Superior temporal gyrus (tissue), 1 donor: ENCODE measurements around the gene CSHL1.
"Not testable (repeated sequence)": the region's sequence is repeated elsewhere in the genome, so short reads cannot be mapped to it uniquely, and the experiment has no call there.

Experiments used
- DNase-seq: peaks from one replicate; pipeline ENCODE4 v3.0.0-alpha.2; 2016; ENCODE audit errors: extremely low spot score

Gene CSHL1

GRCh38 chr17:63940584-63940983 lies 29.5 kb upstream of the CSHL1 start:
- no peak for DNase-seq

- DNase-seq: no peak
Measured at GRCh38 chr17:63939884-63940283, 28.8 kb upstream of the CSHL1 start.

GRCh38 chr17:63939401-63939800 lies 28.3 kb upstream of the CSHL1 start:
- no peak for DNase-seq

DNA sequence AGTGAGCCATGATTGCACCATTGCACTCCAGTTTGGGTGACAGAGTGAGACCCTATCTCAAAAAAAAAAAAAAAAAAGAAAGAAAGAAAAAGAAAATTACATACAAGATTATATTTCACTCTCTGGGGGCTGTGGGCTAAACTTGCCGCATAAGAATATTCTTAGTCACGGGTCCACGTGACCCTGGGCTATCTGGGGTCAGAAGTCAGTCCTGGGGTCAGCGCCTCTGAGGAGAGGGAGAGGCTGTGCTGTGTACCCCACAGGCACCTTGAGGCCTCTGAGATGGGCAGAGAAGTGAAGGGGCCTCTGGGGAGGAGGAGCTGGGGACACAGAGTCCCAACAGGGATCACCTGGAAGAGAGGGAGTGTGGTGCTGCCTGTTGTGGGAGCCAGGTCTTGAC lies 26.9 kb upstream of the CSHL1 start:
- DNase-seq: no peak

- DNase-seq: no peak
Measured at GRCh38 chr17:63937319-63937718, 26.3 kb upstream of the CSHL1 start.

GRCh38 chr17:63934183-63935112 lies 23.4 kb upstream of the CSHL1 start:
- DNase-seq: no peak

DNA sequence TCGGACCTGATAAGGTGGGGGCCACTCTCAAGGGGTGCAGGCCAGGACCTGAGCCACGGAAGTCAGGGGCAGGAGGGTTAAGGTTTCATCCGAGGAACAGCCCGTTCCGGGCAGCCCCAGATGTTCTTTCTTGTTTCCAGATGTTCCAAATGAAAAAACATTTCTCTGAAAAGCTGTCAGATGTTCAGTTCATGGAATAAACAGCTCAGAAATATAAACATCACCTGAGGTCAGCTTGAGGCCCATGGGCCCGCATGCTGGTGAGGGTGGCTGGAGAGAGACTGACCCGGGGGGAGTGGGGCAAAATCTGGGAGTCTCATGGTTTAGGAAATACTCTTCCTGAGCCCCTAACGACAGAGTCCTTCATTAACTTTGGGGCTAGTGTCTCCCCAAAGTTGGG lies 22.5 kb upstream of the CSHL1 start:
- no peak for DNase-seq

DNA sequence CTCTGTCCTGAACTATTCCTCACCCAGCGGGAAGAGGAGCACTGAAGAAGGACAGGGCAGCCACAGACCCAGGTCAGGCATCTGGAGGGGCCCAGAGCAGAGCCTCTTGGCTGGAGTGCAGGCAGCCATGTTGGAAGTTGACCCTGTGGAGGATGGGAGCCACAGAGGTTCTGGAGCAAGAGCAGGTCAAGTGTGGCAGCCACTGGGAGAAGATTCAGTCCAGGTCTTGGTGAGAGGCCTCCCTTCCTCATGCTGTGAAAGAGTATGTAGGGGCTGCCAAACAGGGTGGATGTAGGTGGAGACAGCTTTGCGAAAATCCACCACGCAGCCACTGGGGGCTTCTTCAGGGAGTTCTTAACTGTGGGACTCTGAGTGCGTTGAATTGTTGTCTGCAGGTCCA lies 21.7 kb upstream of the CSHL1 start:
- DNase-seq: no peak

DNA sequence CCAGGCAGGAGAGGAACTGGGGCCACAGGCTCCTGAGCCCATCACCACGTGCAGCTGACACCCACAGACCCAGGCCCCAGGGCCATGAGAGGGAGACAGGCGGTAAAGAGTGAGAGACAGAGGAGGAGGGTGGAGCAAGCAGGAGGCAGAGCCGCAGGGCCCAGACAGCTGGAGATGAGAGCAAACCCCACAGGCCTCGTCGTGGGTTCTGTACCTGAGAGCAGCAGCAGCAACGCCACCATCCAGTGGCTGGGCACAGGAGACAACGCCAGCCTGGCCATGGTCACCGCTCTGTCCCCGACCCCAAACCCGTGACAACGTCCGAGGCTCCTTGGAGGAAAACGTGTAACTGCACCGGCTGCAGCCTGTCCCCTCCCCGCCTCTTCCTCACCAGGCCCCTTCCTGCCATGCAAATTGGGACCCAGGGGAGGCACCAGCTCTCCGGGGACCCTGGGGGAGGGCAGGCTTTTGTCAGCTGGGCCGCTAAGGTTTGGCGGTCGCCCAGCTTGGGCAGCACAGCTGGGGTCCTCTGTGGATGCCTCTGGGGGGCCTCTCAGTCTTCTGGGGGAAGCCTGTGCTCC lies 21.0 kb upstream of the CSHL1 start, which contains the start of gene CD79B:
TSS of gene CD79B (minus strand) at position 351 of the 581 bp plus-strand sequence. CDS start at position 281, 70 bp downstream.
- no peak for DNase-seq

- no peak for DNase-seq
Measured at GRCh38 chr17:63930951-63931575, 20.0 kb upstream of the CSHL1 start.

- no peak for DNase-seq
Measured at GRCh38 chr17:63929860-63930766, 19.1 kb upstream of the CSHL1 start.

- DNase-seq: no peak
Measured at GRCh38 chr17:63928966-63929695, 18.1 kb upstream of the CSHL1 start.

DNA sequence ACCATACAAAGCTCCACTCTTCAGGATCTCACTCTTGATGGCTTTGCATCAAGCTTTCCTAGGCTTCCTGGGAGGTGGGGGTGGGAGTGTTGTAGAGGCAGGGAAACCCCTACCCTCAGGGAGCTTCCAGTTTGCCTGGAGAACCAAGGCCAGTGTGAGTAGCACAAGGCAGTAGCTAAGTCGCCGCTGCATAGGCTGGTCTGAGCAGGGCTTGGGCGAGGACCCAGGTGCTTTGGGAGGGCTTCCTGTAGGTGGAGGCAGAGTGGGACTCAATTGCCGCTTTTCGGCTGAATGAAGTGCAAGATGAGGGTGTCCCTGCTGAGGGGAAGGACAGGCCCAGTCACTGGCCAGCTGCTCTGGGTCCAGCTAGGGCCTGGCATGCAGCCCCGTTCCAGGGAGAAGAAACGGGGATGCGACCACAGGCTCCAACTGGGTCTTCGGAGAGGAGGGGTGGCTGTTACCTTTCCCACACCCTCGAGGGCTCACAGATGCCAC lies 17.2 kb upstream of the CSHL1 start:
- DNase-seq: no peak

DNA sequence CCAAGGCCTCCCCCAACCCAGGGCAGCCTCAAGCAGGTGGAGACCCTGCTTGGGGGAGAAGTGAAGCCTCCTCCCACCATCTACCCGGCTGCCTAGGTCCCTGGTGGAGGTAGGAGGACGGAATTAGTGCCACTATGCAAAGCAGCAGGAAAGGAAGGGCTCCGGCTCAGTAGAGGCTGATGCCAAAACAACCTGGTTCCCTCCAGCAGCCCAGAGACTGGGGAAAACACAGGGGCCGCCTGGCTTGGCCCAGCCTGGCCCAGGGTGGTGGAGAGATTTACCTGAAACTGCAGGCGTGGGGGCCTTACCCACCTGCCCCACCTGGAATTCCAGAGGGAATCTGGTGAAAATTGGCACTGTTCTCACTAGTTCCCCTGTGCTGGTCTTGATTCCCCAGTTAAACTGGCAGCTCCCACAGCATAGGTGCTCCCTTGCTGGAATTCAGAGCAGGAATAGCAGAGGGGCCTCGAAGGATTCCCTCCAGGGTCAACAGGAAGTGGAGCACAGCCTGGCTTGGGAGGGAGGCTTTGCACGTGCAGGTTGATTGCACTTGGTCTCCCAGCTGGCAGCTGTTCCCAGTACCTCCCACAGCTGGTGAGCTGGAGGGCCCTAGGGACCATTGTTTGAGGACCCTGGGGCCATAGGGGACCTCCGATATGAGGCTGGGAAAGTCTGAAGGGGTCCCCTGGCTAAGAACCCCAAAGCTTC lies 16.6 kb upstream of the CSHL1 start:
- DNase-seq: no peak

DNA sequence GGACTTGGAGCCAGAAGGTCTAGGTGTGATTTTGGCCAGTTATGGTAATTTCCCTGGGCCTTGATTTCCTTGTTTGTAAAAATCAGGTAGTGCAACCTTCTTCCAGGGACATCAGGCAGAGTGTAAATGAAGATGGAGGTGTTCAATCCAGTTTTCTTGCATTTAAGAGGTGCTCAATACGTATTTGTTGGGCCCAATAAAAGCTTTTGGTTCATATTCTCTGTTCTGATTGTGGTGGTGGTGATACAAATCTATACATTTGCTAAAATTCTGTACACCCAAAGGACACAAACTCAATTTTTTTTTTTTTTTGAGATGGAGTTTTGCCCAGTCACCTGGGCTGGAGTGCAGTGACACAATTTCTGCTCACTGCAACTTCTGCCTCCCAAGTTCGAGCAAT lies 15.1 kb upstream of the CSHL1 start:
- no peak for DNase-seq

DNA sequence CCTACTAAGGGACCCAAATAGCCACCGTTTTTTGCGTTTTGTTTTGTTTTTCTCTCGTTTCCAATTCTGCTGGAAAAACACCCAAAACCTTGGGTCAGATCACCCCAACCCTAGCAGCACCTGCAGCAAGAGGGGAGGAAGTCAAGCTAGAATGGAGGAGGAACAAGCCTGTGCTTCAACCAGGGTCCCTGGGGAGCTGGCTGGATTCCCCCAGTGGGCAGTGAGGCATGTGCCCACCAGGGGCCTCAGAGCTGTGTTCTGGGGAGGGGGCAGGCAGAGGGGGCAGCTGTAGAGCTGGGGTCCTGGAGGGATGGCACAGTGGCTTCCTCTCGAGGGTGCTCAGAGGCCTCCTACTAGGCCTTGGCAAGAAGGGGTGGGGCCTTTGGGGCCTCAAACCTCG lies 14.6 kb upstream of the CSHL1 start:
- no peak for DNase-seq

- not testable (repeated sequence) for DNase-seq
Measured at GRCh38 chr17:63922402-63922801, 11.3 kb upstream of the CSHL1 start.

GRCh38 chr17:63920779-63921178 lies 9.7 kb upstream of the CSHL1 start:
- not testable (repeated sequence) for DNase-seq

DNA sequence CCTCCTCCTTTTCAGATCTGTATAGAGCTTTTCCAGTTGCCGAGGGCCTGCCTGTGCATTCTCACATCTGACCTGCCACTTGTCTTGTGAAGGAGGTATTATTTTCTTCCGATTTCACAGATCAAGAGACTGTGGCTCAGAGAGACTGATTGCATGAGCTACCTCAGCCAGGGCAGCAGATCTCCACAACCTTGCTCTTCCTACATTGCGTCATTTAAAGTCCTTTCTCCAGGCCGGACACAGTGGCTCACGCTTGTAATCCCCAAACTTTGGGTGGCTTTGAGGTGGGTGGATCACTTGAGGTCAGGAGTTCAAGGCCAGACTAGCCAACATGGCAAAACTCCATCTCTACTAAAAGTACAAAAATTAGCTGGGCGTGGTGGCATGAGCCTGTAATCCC lies 9.0 kb upstream of the CSHL1 start:
- not testable (repeated sequence) for DNase-seq

DNA sequence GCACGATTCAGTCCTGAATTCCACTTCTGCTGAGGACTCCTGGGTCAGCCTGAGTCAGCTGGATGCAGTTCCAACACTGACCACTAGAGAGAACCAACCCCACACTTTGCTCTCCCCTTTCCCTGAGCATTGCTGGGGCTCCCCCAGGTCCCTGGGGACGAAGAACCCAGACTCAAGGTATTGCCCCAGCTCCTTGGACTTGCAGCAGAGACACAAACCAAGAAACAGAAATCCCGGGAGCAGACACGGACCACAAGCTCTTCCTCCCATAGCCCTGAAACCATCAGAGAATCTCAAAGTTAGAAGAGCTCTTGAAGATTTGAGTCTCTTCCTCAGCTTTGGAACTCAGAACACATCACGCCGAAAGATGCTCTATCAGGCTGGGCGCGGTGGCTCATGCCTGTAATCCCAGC lies 8.3 kb upstream of the CSHL1 start:
- DNase-seq: peak; percentile 72
